NCI-H748 (cell line): ENCODE measurements around the gene RMND5B.
"Not testable (repeated sequence)": the region's sequence is repeated elsewhere in the genome, so short reads cannot be mapped to it uniquely, and the experiment has no call there.

Experiments
- DNase-seq: peaks from one replicate; lab custom pipeline; 2025; ENCODE audit not compliant: unreplicated experiment; lab: John Stamatoyannopoulos, UW

RMND5B gene, protein sequence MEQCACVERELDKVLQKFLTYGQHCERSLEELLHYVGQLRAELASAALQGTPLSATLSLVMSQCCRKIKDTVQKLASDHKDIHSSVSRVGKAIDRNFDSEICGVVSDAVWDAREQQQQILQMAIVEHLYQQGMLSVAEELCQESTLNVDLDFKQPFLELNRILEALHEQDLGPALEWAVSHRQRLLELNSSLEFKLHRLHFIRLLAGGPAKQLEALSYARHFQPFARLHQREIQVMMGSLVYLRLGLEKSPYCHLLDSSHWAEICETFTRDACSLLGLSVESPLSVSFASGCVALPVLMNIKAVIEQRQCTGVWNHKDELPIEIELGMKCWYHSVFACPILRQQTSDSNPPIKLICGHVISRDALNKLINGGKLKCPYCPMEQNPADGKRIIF

DNA sequence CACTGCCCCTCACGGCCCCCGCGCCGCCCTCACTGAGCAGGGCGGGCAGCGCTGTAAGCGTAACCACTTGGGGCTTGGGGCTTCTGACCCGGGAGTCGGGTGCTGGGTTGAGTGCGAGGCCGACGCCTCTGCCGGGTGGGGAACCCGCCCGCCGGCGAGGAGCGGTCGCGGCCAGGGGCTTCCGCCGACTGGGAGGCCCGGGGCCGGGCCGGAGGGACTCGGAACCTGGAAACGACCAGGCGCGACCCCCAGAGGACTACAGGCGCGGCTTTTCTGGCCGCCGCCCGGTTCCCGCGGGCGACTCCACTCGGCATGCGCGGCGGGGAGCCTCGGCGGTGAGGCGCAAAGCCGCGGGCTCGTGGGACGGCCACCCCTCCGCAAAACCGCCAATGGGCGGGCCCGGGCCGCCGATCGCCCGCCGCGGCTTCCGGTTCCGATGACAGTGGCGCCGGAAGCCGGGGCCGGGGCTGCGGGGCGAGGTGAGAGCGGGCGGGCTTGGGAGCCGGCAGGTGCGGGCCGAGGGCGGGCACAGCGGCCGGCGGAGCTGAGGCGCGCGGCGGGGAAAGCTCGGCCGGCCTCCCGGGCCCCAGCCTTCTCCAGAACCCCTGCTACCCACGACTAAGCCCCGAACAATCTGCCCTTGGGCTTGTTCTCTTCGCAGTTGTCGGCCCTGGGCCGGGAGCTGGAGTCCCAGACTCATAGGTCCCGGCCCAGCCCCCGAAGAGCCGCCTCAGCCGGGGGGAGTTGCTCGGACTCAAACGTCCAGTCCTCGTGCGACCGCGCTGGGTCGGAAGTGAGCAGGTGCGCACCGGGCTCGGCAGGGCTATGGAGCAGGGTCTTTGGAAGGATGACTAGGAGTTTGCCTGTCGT is at the start of gene RMND5B:
TSS of gene RMND5B (plus strand) at position 439 of the 870 bp plus-strand sequence. CDS start 7,106 bp downstream, outside the sequence.
- DNase-seq: peak; percentile 91

DNA sequence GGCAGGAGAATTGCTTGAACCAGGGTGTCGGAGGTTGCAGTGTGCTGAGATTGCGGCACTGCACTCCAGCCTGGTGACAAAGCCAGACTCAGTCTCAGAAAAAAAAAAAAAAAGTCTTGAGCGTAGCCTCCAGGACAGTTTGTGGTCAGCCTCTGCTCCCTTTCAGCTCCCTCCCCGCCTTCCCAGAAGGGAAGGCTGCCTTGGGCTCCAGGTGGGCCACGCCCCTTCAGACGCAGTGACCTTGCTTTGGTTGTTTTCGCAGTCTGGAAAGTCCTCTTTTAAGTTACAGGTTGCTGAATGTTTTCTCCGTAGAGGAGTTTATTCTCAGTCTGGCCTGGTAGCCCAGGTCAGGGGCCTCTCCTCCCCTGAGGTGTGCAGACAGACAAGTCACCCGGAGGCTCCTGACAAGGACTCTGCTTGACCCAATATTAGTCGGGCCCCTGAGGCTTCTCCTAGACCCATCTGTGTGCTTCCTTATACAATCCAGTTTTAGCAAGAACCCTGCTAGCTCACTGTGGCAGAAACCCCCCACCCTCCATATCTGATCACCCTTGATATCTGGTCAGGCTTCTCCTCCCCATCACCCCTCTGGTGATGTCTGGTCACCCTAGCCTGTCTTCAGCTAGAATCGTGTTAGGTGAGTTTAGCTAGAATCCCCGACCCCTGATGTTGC is 49.1 kb upstream of the RMND5B start:
- no peak for DNase-seq

- DNase-seq: no peak
These were observed 46.9 kb upstream of the RMND5B start for GRCh38 chr5:178083922-178084321.

GRCh38 chr5:178085316-178085715 is 45.5 kb upstream of the RMND5B start:
- DNase-seq: no peak

- no peak for DNase-seq
These were observed 44.5 kb upstream of the RMND5B start for GRCh38 chr5:178086266-178086665.

- not testable (repeated sequence) for DNase-seq
These were observed 43.6 kb upstream of the RMND5B start for GRCh38 chr5:178087199-178087598.

DNA sequence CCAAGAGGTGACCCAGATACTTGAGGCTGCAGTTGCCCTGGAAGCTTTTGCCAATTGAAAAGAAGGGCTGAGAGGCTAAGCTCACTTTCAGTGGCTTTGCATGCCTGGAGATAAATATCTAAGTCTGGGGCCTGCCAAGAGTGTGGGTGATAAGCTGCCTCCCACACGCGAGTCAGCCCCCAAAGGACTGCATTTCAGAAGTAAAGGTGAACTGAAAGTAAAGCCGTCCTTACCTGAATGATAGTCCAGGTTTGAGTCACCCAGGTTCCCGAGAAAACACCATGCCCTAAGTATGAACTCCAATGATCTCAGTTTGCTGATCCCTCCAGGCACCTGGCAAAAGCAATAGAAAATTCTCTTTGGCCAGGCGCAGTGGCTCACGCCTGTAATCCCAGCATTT is 40.0 kb upstream of the RMND5B start:
- DNase-seq: no peak

DNA sequence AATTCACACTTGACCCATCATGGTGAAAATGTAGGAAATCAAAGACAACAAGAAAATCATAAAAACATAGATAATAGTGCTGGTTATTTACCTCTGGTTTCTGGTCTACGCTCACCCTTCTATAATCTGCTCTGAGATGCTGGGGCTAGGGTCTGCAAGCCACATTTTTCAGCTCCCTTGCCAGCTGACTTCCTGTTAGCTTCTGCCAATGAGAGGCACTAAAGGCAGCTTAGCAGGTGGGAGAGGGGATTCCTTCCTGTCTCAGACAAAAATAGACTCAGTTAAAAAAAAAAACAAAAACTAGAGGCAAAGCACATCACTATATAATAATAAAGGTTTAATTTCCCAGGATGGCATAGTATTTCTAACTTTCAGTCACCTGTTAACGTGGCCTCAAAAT is 37.7 kb upstream of the RMND5B start:
- no peak for DNase-seq

GRCh38 chr5:178094345-178094744 is 36.5 kb upstream of the RMND5B start:
- no peak for DNase-seq

DNA sequence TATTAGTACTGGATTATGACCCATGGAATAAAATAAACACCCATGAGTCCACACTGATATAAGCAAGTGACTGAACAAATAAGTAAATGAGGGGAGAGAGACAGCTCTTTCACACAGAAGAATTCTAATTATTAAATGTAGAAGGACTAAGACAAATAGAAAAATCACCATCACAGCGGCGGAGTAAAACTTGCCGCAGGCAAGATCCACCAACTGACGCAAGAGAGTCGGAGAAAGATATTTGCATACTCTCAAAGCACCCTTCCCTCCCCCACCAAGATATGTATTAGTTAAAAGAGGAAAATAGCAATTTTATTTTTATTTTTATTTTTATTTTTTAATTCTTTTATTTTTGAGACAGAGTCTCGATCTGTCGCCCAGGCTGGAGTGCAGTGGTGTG is 32.1 kb upstream of the RMND5B start:
- no peak for DNase-seq

DNA sequence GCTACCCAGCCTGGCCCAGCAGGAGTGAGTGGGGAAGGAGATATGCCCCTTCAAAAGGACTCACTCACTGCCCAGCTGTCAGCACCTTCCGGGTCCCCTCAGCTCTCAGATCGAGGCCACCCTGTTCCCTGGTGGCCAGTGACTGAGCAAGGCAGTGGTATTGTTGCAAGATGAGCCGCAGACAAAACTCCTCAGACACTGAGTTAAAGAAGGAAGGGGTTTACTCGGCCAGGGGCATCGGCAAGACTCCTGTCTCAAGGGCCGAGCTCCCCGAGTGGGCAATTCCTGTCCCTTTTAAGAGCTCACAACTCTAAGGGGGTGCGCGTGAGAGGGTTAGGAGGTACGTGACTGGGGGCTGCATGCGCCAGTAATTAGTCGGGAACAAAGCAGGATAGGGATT is 27.2 kb upstream of the RMND5B start:
- DNase-seq: no peak

DNA sequence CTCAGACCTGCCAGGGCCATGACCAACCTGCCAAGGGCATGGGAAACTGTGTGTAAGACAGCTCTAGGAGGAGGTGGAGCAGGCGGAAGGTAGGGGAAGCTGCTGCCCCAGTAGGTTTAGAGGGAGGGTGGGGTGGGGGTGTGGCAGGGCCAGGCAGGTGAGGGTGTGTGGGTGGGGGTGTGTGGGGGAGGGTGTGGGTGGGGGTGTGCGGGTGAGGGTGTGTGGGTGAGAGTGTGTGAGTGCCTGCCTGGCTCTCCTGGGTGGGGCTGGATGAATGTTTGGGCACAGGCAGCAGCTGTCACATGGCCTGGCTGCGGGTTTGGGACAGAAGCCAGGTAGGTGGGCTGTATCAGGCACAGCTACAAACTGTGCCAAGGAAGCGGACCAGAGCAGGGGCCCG is 26.3 kb upstream of the RMND5B start:
- DNase-seq: no peak

GRCh38 chr5:178106086-178106485 is 24.7 kb upstream of the RMND5B start:
- no peak for DNase-seq

DNA sequence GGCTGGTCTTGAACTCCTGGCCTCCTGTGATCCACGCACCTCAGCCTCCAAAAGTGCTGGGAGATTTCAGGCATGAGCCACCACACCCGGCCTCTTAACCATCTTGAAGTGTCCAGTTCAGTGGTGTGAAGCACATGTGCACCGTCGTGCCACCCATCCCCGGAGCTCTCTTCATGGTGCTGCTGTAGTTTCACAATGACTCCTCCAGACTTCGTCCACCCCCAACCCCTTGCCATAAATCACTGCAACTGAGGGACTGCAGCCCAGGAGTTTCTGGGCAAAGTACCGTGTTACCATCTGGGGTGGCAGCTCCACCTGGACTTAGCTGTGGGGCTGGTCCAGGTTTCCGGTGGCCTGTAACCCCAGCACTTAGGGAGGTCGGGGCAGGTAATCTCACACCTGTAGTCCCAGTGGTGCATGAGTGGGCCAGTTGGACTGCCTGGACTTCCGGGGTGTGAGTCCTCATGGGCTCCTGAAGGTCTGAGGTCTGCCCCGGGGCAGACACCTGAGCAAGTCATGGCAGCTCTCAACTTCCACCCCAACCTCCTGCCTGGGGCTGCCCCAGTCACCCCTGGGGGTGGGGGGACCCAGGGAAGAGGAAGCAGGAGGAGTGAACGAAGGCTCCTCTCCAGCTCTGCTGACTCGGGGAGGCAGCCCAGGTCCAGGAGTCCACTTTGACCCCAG is 24.1 kb upstream of the RMND5B start:
- no peak for DNase-seq

- no peak for DNase-seq
These were observed 23.0 kb upstream of the RMND5B start for GRCh38 chr5:178107756-178108310.

DNA sequence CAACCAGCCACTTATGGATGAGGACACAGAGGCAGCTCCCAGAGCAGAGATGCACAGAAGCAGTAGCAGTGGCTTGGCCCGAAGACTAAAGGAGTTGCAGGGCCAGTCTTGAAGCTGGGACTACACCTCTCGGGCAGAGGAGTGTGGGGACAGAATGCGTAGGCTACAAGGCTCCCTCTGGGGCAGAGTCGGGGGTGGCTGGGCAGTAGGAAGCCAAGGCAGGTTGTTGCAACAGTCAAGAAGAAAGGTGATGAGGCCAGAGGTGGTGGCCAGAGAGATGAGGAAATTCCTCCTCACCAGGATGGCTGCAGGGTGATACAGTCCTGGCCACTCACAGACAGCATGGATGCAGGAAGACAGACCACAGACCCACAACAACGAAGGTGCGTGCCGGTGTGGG is 22.4 kb upstream of the RMND5B start:
- DNase-seq: no peak

DNA sequence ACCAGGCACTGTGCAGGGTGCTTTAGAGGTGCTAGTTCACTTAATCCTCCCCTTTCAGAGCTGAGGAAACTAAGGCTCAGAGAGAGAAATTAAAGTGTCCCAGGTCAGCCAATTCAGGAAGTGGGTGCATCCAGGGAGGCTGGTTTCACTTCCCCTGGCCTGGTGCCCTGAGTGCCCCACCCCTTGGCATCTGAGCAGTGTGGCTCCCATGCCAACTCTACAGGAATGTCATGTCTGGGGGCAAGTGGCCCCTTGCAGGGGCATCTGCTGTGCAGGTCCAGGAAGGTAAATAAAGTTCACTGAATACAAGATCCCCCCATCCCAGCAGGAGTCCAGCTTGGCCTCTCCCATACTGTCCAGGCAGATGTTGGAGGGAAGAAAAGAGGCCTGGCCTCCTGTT is 21.8 kb upstream of the RMND5B start:
- no peak for DNase-seq

- DNase-seq: no peak
These were observed 20.3 kb upstream of the RMND5B start for GRCh38 chr5:178110511-178110910.

- no peak for DNase-seq
These were observed 18.9 kb upstream of the RMND5B start for GRCh38 chr5:178111925-178112324.

GRCh38 chr5:178112545-178112944 is 18.3 kb upstream of the RMND5B start:
- DNase-seq: no peak
